ENCODE data around the gene PTPRN2.

DNA sequence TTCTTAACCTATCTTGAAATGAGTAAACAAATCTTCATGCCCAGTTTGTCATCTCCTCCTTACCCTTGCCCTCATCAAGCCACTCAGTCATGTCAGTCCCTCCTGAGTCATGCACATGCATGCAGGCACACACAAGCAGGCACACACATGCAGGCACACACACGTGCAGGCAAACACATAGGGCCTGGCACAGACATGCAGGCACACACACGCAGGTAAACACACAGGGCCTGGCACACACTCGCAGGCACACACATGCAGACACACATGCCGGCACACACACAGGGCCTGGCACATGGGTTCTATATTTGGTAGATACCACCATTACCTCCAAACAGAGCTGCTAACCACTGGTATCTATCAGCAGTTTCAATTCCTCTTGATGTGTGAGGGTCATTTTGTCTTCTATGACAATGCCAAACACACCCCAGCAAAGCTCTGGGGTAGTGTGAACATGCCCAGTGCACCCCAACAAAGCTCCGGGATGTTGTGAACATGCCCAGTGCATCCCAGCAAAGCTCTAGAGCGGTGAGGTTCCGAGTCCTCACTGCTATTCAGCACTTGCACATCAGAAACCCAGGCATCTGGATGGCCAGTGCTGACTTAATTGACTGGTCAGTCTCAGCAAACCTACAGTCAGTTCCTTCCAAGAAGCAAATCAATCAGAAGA lies 563.8 kb downstream of the PTPRN2 start:
- TF ChIP-seq, protein P1, sequence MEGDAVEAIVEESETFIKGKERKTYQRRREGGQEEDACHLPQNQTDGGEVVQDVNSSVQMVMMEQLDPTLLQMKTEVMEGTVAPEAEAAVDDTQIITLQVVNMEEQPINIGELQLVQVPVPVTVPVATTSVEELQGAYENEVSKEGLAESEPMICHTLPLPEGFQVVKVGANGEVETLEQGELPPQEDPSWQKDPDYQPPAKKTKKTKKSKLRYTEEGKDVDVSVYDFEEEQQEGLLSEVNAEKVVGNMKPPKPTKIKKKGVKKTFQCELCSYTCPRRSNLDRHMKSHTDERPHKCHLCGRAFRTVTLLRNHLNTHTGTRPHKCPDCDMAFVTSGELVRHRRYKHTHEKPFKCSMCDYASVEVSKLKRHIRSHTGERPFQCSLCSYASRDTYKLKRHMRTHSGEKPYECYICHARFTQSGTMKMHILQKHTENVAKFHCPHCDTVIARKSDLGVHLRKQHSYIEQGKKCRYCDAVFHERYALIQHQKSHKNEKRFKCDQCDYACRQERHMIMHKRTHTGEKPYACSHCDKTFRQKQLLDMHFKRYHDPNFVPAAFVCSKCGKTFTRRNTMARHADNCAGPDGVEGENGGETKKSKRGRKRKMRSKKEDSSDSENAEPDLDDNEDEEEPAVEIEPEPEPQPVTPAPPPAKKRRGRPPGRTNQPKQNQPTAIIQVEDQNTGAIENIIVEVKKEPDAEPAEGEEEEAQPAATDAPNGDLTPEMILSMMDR (IDR thresholded peaks at IDR 0.05): no peak
- TF ChIP-seq POLR2AphosphoS5 (IDR thresholded peaks at IDR 0.05; ENCODE audit: low read depth, low read length) (no peak), SIN3A (IDR thresholded peaks at IDR 0.05; ENCODE audit: borderline replicate concordance, insufficient read depth, low read depth, low read length) (no peak)
